ENCODE results near the gene NOL4L. TPM values are rescaled to one million over a fixed set of nuclear protein-coding genes. Genes with fewer than 3 reads are reported as not detected.
"Not testable (repeated sequence)": the region's sequence is repeated elsewhere in the genome, so short reads cannot be mapped to it uniquely, and the experiment has no call there.

NOL4L gene
- total and polyA plus RNA-seq, 10 donors = 3.4 to 45.4 (median 28.6) TPM

- Histone ChIP-seq H3K4me1 (peaks cover 52 to 100% (median 81%) of the 10 kb centered on the region in 6 donors), H3K4me3 (no peak overlapping the region), H3K27me3 (replicated peaks in 1 of 7) (no peaks in the 10 kb centered on the region), H3K27ac (peak overlapping the region; percentile 19 to 80 (median 58)), H3K9me3 (no peaks in the 10 kb centered on the region), H3K36me3 (peaks cover 0 to 47% (median 2%) of the 10 kb centered on the region in 6 donors)
- no peak for DNase-seq
- intact Hi-C loops (cut with DNase I; ENCODE audit: low total_unique reads) = no loop called here
- TF ChIP-seq POLR2AphosphoS5 (IDR thresholded peaks at IDR 0.05) (no peak), POLR2A (IDR thresholded peaks at IDR 0.05) (no peak), CTCF (IDR thresholded peaks at IDR 0.05 in 8 of 11, conservative IDR thresholded peaks at IDR 0.05 in 3 of 11) (no peak)
- 52 to 85% (median 78%) methylated on average over 7 to 12 of the region's 12 CpGs for WGBS, 5 donors
Measured at GRCh38 chr20:32467506-32468312, 117.4 kb downstream of the NOL4L start.

- intact Hi-C loops (cut with DNase I; ENCODE audit: low total_unique reads) = no loop called here
- no peaks in the 10 kb centered on the region for H3K9me3 ChIP-seq
- no peak overlapping the region for H3K4me3 ChIP-seq
- H3K27ac ChIP-seq = peak overlapping the region; percentile 19 to 80 (median 58)
- TF ChIP-seq CTCF (IDR thresholded peaks at IDR 0.05 in 8 of 11, conservative IDR thresholded peaks at IDR 0.05 in 3 of 11) (no peak), POLR2A (IDR thresholded peaks at IDR 0.05) (no peak), POLR2AphosphoS5 (IDR thresholded peaks at IDR 0.05) (no peak)
- peaks cover 0 to 47% (median 0%) of the 10 kb centered on the region in 6 donors for H3K36me3 ChIP-seq
- H3K4me1 ChIP-seq = peaks cover 52 to 98% (median 76%) of the 10 kb centered on the region in 6 donors
- no peaks in the 10 kb centered on the region for H3K27me3 ChIP-seq (replicated peaks in 1 of 7)
- DNase-seq = no peak
- WGBS, 5 donors = 70 to 78% (median 75%) methylated on average over 14 to 16 of the region's 16 CpGs
Measured at GRCh38 chr20:32466739-32467505, 118.2 kb downstream of the NOL4L start.

GRCh38 chr20:32465901-32466675 lies 119.0 kb downstream of the NOL4L start:
- Histone ChIP-seq H3K27ac (peak overlapping the region; percentile 27 to 80 (median 54)), H3K4me1 (peaks cover 52 to 93% (median 71%) of the 10 kb centered on the region in 6 donors), H3K36me3 (peaks cover 0 to 45% (median 0%) of the 10 kb centered on the region in 6 donors)
- intact Hi-C loops (cut with DNase I; ENCODE audit: low total_unique reads); H3K27me3 ChIP-seq (replicated peaks in 1 of 7); H3K4me3 ChIP-seq; H3K9me3 ChIP-seq: not testable (repeated sequence)
- 50 to 74% (median 73%) methylated on average over 10 to 15 of the region's 15 CpGs for WGBS, 5 donors
- DNase-seq = peak; percentile 71
- TF ChIP-seq POLR2AphosphoS5 (IDR thresholded peaks at IDR 0.05) = peak in 2 of 3 donors; percentile 5 to 69

- whole genome bisulfite sequencing, 5 donors = 54 to 73% (median 66%) methylated on average over 19 to 24 of the region's 24 CpGs
- intact Hi-C loops (cut with DNase I; ENCODE audit: low total_unique reads) = no loop called here
- Histone ChIP-seq H3K4me3 (no peak overlapping the region), H3K9me3 (no peaks in the 10 kb centered on the region), H3K36me3 (peaks cover 0 to 47% (median 0%) of the 10 kb centered on the region in 6 donors), H3K27ac (peak overlapping the region; percentile 27 to 80 (median 54)), H3K27me3 (replicated peaks in 1 of 7) (no peaks in the 10 kb centered on the region), H3K4me1 (peaks cover 44 to 85% (median 64%) of the 10 kb centered on the region in 6 donors)
- DNase-seq = peak; percentile 86
- TF ChIP-seq POLR2A (IDR thresholded peaks at IDR 0.05) (no peak), CTCF (IDR thresholded peaks at IDR 0.05 in 8 of 11, conservative IDR thresholded peaks at IDR 0.05 in 3 of 11) (no peak), POLR2AphosphoS5 (IDR thresholded peaks at IDR 0.05) (peak; percentile 73 to 77 (median 75))
Measured at GRCh38 chr20:32465092-32465900, 119.8 kb downstream of the NOL4L start.
